Prostate gland (tissue), 2 donors: ENCODE data around the gene HPCAL4. TPM values are rescaled to one million over a fixed set of nuclear protein-coding genes. Genes with fewer than 3 reads are reported as not detected.
A peak's percentile ranks its signal among the peaks of the same experiment; 100 is the strongest.

Experiments used
- DNase-seq: peaks from one replicate; pipeline ENCODE4 v3.0.0-alpha.2; 2019; ENCODE audit warnings: low spot score
- H3K27ac ChIP-seq, 2 donors: fragments of 200-600 bp; sonication (generic); 2 replicates each; pipeline ENCODE4 v1.5.1; 2017 to 2019
- H3K27me3 ChIP-seq: fragments of 200-600 bp; sonication (generic); replicated peaks from 2 replicates; pipeline ENCODE4 v1.5.1; 2019; ENCODE audit not compliant: insufficient read depth
- H3K36me3 ChIP-seq, 2 donors: fragments of 200-600 bp; sonication (generic); 1 replicate in 1 of 2; 2 replicates in 1 of 2; pipeline versions ENCODE4 v1.5.1 to v1.8.1; 2017 to 2019
- H3K4me1 ChIP-seq: fragments of 200-600 bp; sonication (generic); replicated peaks from 2 replicates; pipeline ENCODE4 v1.5.1; 2019
- H3K4me3 ChIP-seq, 2 donors: fragments of 200-600 bp; sonication (generic); 2 replicates each; pipeline ENCODE4 v1.5.1; 2017 to 2019
- H3K9me3 ChIP-seq: fragments of 200-600 bp; sonication (generic); 2 replicates; pipeline ENCODE4 v1.5.1; 2017
- POLR2A ChIP-seq: fragments of 450-650 bp; IDR thresholded peaks from one replicate; pipeline ENCODE4 v1.6.1; 2016; ENCODE audit warnings: antibody characterized with exemption, mild to moderate bottlenecking
- POLR2AphosphoS5 ChIP-seq: sonication (generic); formaldehyde crosslinking; IDR thresholded peaks from one replicate; pipeline ENCODE4 v1.6.1; 2017; ENCODE audit warnings: antibody characterized with exemption
- WGBS: methylation state at CpG from one replicate; pipeline ENCODE4 v1.1.5; 2018; 5-methylcytosine and 5-hydroxymethylcytosine counted together
- intact Hi-C: fragments of 100-400 bp; cut with DNase I; formaldehyde crosslinking; loops from one replicate; pipeline ENCODE4 v1.14.2; 2022
- total RNA-seq, 2 donors: library from RNA; depleted of rRNA; stranded (reverse); fragments of >200 nt; gene quantifications; one replicate each; pipeline ENCODE4 v1.1.0, GENCODE V29; 2016
- TF ChIP-seq, protein P1 (sequence below), 4 experiments: fragments of 200-600 bp in 2 of 4; fragments of 450-650 bp in 2 of 4; sonication (generic) in 2 of 4; IDR thresholded peaks; 1 replicate in 3 of 4; 2 replicates in 1 of 4; pipeline ENCODE4 v1.5.1; 2016 to 2019; ENCODE audit warnings: antibody characterized with exemption in 4 of 4, mild to moderate bottlenecking in 2 of 4, moderate library complexity in 2 of 4

HPCAL4 gene
- total RNA-seq, 2 donors from 2014 or later = 4.9 TPM; not detected in 1

DNA sequence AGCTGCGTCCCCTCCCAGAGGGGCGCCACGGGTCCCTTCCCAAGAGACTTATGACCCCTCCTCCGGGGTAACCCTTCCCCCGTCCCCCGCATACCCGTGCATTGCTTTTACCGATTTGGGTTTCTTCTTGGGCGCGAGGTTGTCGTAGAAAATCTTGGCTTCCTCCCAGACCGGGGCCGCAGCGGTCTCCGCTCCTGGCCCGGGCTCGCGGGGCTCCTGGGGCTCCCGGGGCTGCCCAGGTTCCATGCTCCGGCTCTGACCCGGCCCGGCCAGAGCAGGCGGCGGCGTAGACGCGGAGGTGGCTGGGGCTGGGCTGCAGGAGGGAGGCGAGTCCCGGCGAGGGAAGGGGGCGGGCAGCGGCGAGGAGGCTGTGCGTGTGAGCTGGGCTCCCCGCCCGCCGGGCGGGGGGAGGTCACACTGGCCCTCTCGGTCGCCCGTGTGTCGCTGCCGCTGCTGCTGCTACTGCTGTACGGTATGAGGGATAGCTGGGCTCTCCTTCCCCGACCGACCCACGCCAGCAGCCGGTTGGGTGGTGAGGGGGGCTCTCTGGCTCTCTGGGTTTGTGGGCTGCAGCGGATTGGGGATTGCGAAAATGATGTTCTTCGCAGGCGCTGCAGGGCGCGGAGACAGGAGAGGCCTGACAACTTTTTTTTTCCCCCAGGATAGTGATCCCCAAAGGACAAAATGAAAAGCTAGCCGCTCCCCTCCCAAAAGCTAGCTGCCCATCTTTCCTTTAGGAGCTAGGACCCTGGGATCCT, 19.3 kb downstream of the HPCAL4 start, which contains the start of gene NT5C1A:
Gene NT5C1A (minus strand): TSS at position 315 of the 758 bp plus-strand sequence. CDS start 69 bp downstream, at position 246.
- H3K4me3 ChIP-seq = peak within 1 kb of the TSS; percentile 30 to 39
- TF ChIP-seq POLR2AphosphoS5 (no peak), POLR2A (no peak)
- TF ChIP-seq, protein P1, sequence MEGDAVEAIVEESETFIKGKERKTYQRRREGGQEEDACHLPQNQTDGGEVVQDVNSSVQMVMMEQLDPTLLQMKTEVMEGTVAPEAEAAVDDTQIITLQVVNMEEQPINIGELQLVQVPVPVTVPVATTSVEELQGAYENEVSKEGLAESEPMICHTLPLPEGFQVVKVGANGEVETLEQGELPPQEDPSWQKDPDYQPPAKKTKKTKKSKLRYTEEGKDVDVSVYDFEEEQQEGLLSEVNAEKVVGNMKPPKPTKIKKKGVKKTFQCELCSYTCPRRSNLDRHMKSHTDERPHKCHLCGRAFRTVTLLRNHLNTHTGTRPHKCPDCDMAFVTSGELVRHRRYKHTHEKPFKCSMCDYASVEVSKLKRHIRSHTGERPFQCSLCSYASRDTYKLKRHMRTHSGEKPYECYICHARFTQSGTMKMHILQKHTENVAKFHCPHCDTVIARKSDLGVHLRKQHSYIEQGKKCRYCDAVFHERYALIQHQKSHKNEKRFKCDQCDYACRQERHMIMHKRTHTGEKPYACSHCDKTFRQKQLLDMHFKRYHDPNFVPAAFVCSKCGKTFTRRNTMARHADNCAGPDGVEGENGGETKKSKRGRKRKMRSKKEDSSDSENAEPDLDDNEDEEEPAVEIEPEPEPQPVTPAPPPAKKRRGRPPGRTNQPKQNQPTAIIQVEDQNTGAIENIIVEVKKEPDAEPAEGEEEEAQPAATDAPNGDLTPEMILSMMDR (IDR thresholded peaks at IDR 0.05) = no peak
- intact Hi-C loops = no loop called here
- WGBS = 3% methylated on average over 55 of the region's 55 CpGs
- H3K36me3 ChIP-seq = no peaks in the 10 kb centered on the region
- no peaks in the 10 kb centered on the region for H3K9me3 ChIP-seq
- H3K27ac ChIP-seq = no peak within 1 kb of the TSS
- no peak for DNase-seq
- H3K4me1 ChIP-seq = peaks cover 4% of the 10 kb centered on the region
- no peaks in the 10 kb centered on the region for H3K27me3 ChIP-seq

DNA sequence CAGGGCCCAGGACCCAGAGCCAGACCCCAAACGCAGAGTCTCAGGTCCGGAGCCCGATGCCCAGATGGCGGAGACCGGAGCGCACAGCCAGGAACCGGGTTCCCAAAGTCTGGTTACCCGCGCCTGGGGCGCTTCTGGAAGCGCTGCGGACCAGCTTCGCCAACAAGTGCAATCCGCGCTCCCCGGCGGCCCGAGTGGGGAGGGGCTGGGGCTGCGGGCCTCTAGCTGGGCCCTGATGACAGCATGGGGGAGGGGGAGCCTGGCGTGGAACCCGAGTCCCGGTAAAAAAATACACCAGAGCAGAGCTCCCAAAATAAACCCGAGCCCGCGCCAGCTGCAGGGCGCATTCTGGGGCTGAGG, 19.8 kb downstream of the HPCAL4 start:
- Histone ChIP-seq H3K27ac (no peak overlapping the region), H3K4me1 (peaks cover 4% of the 10 kb centered on the region), H3K4me3 (peak overlapping the region; percentile 30 to 39), H3K9me3 (no peaks in the 10 kb centered on the region), H3K27me3 (no peaks in the 10 kb centered on the region), H3K36me3 (no peaks in the 10 kb centered on the region)
- WGBS = 1% methylated on average over 25 of the region's 26 CpGs
- intact Hi-C loops = no loop called here
- no peak for DNase-seq
- TF ChIP-seq, protein P1 (IDR thresholded peaks at IDR 0.05) = no peak
- TF ChIP-seq POLR2A (no peak), POLR2AphosphoS5 (no peak)

DNA sequence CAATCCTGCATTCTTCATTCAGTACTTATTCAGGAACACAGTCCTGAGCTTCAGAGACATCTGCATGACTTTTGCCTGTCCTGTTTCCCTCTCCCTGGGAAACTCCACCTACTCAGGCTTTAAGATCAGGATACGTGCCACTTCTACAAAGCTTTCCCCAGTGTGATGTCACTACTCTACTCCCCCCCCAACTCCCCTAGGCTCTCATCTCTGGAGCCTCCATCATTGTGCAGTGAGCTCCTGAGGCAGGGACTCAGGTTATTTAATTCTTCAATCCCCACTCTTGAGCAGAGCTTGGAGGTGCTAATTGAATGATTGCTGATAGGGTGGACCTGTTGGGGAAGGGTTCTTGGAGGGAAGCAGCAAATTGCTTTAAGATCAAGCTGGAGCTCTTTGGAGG, 20.5 kb downstream of the HPCAL4 start:
- Histone ChIP-seq H3K9me3 (no peaks in the 10 kb centered on the region), H3K27ac (no peak overlapping the region), H3K36me3 (no peaks in the 10 kb centered on the region), H3K4me3 (no peak overlapping the region), H3K4me1 (peaks cover 4% of the 10 kb centered on the region), H3K27me3 (no peaks in the 10 kb centered on the region)
- intact Hi-C loops = no loop called here
- WGBS = 72% methylated on average over 1 of the region's 1 CpG
- DNase-seq = no peak
- TF ChIP-seq POLR2AphosphoS5 (no peak), POLR2A (no peak)
- TF ChIP-seq, protein P1 (IDR thresholded peaks at IDR 0.05) = no peak

DNA sequence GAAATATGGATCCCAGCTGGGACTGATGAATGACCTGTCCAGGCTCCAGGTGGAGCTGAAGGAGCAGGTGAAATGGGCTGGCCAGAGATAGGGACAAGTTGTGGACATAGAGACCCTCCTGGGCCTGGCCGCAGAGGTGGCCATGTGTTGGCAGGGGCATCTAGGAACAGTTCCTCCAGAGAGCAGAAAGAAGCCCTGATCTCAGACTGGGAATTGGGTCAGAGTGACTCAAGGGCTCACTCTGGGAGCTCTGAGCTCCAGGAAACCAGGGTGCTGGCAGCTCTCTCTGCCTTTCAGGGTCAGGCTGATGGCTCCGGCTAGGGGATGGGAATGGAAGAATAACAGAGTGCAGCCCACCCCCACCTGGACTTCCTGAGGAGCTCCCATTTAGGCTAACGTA, 22.3 kb downstream of the HPCAL4 start:
- Histone ChIP-seq H3K36me3 (no peaks in the 10 kb centered on the region), H3K27ac (no peak overlapping the region), H3K9me3 (no peaks in the 10 kb centered on the region), H3K27me3 (no peaks in the 10 kb centered on the region), H3K4me3 (no peak overlapping the region), H3K4me1 (peaks cover 4% of the 10 kb centered on the region)
- no peak for DNase-seq
- 92% methylated on average over 3 of the region's 3 CpGs for WGBS
- no peak for TF ChIP-seq POLR2A
- no peak for TF ChIP-seq POLR2AphosphoS5
- intact Hi-C loops = no loop called here

DNA sequence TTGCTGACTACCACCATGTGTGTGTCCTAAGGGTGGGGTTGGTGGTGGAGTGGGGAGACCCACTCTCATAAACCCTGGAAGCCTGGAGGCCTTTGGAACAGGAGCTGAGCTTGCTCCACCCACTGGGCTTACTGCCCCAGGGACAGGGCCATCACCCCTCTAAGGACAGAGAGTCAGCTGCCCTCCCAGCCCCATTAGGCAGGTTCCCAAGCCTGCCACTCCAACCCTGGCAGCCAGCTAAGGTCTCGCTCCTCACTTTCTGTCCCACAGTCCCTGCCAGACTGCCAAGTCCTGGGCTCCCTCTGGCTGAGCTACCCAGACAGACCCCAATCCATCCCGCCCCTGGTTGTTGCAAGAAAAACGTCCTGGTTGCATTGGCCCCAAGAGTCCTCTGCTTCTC, 23.1 kb downstream of the HPCAL4 start:
- no peaks in the 10 kb centered on the region for H3K9me3 ChIP-seq
- H3K4me3 ChIP-seq = no peak overlapping the region
- 95% methylated on average over 3 of the region's 3 CpGs for WGBS
- intact Hi-C loops = no loop called here
- TF ChIP-seq, protein P1 (IDR thresholded peaks at IDR 0.05) = no peak
- TF ChIP-seq POLR2AphosphoS5 = no peak
- no peak for TF ChIP-seq POLR2A
- no peaks in the 10 kb centered on the region for H3K36me3 ChIP-seq
- H3K27me3 ChIP-seq = no peaks in the 10 kb centered on the region
- peaks cover 4% of the 10 kb centered on the region for H3K4me1 ChIP-seq
- no peak for DNase-seq
- H3K27ac ChIP-seq = no peak overlapping the region
